ENCODE measurements around the gene CAMTA1.

The CAMTA1 gene

GRCh38 chr1:7448986-7449385 lies 663.7 kb downstream of the CAMTA1 start:
- no peak for DNase-seq

- no peak for DNase-seq
These were observed 664.5 kb downstream of the CAMTA1 start for GRCh38 chr1:7449750-7450149.

DNA sequence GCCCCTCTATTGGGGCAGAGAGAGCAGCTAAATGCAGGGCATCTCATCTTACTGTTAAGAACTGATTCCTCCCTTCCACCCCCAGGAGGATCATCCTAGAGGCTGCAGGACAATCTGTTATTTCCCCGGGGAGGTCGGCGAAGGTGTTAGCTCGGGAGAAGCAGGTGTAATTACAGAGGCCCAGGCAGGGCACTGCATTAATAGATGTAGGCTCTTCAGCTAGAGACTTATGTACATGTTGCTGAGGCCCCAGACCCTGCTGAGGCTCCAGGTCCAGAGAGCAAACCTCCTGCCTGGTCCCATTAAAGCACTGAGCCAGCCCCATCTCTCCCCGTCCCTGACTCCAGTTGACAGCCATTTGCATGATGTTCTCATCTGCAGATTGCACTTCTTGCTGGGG lies 665.6 kb downstream of the CAMTA1 start:
- DNase-seq = peak in 1 of 2 experiments; percentile 57

GRCh38 chr1:7453038-7453437 lies 667.8 kb downstream of the CAMTA1 start:
- DNase-seq = no peak

DNA sequence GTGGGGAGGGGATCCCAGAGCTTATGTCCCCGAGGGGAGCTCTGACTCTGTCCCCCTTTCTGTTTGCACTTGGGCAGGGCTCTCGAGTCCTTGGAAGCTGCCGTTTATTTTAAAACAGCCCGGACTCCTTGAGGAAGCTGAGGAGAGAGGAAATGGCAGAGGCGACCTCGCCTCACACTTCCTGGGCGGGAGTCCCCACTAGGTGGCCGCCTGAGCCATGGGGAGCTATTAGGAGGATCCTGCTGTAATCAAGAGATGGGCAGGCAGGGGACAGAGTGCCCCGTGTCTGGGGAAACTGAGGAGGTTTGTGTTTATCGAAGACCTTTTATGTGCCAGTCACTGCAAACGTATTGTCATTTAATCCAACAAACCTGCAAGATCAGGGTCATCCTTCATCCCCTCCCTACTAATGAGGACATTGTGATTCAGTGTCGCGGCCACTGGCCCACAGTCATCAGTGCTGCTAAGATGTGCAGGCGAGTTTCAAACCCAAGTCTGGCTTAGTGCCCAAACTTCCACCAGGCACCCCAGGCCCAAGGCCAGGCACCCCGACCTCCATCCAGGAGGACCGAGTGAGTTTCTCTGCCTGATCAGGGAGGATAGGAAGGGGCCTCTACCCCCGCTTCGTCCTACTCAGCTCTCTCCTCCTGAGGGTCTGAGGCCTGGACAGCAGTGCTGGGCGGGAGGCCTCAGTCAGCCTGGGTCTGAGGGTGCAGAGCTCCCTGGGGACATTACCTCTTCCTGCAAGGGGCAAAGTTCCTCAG lies 669.0 kb downstream of the CAMTA1 start:
- peak in 1 of 2 experiments; percentile 32 for DNase-seq

GRCh38 chr1:7454895-7455784 lies 669.9 kb downstream of the CAMTA1 start:
- DNase-seq = peak in 1 of 2 experiments; percentile 27

DNA sequence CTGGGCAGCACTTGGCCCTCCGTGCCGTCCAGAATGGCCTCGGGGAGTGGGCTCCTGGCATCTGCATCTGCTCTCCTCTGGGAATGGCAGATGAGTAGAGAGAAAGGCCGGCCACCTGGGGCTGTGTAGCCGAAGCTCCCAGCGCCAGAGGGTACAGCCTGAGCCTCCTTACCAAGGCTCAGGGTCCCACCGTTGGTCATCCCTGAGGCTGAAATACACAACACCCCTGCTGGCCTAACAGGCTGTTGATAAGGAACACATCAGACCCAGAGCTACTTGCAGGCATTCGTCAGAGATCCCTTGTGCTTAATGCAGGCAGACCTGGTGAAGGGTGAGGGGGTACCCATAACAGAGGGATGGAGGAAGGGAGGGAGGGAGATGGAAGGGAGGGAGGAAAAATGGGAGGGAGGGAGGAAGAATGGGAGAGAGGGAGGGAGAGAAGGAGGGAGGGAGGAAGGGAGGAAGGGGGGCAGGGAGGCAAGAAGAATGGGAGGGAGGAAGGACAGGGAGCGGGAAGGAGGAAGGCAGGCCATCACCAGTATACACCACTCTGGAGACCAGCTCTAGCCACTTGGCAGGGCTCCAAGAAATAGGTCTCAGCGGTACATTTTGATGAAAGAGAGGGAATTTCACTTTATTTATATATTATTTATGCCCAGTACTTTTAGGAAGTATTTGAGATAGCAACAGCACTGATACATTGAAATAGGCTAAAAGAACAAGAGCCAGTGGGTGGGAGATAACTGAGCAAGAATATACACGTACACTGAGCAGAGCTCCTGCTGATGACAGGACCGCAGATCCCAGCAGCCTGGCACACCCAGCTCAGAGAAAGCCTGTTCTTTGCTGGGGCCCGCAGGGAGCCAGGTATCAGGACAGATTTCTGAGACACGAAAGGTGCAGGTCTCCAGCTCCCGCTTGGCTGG lies 670.8 kb downstream of the CAMTA1 start:
- no peak for DNase-seq

DNA sequence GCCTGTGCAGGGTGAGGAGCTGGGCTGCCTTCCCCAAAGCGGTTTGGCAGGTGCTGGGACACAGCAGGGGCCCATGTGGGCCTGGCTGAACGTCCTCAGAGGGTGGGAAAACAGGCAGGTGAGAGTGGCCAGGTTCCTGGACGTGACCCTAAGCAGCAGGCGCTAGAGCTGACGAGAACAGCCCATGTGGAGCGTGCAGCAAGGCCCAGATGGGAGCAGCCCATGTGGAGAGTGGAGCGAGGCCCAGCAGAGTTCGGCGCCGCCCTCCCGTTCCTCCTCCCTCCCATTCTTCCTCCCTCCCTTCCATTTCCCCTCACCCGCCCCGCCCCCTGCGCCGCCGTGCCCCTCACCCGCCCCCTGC lies 671.4 kb downstream of the CAMTA1 start:
- DNase-seq = no peak

GRCh38 chr1:7457811-7458210 lies 672.6 kb downstream of the CAMTA1 start:
- DNase-seq = no peak

- DNase-seq = no peak
These were observed 673.7 kb downstream of the CAMTA1 start for GRCh38 chr1:7458946-7459345.

DNA sequence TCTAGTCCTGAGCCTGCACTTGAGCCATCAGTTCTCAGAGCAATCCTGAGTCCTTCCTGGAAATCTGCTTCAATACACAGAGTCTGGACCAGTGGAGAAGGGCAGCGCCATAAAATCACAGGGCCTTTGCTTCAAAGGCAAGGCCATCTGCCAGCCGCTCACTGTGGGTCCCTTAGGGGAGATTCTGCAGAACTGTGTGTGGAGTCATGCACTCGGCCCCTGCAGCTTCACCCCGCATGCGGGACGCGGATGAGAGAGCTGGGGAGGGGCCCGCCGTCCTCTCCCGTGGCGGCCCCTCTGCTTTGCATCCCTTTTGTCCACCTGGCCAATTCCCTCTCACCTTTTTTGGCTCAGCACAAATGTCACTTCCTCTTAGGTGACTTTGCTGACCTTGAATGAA lies 674.7 kb downstream of the CAMTA1 start:
- no peak for DNase-seq

GRCh38 chr1:7460807-7461206 lies 675.6 kb downstream of the CAMTA1 start:
- DNase-seq = no peak

- DNase-seq = no peak
These were observed 677.4 kb downstream of the CAMTA1 start for GRCh38 chr1:7462617-7463016.

DNA sequence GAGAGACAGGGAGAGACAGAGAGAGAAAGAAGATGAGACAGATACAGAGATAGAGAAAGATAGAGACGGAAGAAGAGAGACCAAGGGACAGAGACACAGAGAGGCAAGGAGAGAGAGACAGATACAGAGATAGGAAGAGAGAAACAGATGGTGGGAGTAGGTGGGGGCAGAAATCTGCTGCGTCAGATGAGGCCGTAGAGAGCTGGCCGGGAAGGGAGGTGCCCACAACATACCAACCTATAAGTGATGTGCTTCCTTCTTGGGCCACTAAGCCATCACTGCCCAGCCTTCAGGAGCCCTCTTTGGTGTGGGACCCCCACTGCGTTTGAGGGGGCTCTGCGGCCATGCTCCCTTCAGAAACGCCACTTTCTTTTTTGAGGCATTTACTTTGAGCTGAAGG lies 678.3 kb downstream of the CAMTA1 start:
- no peak for DNase-seq

DNA sequence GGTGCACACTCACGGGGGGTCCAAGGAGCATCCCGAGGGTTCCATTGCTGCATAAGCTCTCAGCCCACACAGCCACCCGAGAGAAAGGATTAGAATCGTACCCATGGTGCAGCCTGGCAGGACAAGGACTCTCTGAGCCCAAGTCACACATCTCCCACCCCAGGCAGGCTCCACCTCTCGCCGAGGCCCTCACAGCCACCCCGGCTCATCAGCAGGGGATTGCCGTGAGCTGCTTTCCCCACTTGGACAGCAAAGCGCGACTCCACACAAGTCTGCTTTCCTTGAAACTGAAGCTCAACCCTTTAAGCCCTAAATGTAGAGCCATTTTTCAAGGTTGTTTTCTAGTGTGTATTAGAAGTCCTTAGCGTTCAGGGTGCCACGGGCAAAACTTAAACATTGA lies 679.5 kb downstream of the CAMTA1 start:
- no peak for DNase-seq

DNA sequence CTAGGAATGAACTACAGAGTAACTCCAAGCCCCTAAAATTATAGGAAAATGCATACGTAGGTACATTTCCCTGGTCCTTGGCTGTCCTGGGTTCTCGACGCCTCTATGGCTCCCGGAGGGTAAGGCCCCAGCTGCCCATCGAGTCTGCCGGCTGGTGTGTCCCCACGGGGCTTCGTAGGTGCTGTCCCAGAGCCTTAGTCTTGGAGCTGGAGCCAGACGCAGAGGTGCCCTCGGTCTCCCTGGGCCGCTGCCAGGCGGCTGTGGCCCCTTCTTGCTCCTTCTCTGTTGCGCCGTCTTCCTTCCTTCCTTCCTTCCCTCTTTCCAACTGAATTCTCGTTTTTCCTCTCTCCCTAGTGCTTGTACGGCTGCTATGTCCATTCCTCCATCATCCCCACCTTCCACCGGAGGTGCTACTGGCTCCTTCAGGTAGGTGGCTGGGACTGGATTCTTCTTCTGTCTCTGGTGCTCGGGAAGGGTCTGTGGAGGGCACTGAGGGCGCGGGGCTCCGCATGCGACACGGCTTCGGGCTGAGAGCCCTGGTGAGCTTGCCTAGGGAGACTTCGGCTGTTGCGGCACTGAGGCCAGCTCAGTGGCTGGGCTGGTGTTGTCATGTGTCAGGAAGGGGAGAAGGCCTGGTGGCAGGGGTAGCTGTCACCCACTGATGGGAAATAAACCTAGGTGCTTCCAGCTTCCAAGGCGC lies 682.4 kb downstream of the CAMTA1 start:
- DNase-seq = no peak

GRCh38 chr1:7468248-7468647 lies 683.0 kb downstream of the CAMTA1 start:
- DNase-seq = no peak

DNA sequence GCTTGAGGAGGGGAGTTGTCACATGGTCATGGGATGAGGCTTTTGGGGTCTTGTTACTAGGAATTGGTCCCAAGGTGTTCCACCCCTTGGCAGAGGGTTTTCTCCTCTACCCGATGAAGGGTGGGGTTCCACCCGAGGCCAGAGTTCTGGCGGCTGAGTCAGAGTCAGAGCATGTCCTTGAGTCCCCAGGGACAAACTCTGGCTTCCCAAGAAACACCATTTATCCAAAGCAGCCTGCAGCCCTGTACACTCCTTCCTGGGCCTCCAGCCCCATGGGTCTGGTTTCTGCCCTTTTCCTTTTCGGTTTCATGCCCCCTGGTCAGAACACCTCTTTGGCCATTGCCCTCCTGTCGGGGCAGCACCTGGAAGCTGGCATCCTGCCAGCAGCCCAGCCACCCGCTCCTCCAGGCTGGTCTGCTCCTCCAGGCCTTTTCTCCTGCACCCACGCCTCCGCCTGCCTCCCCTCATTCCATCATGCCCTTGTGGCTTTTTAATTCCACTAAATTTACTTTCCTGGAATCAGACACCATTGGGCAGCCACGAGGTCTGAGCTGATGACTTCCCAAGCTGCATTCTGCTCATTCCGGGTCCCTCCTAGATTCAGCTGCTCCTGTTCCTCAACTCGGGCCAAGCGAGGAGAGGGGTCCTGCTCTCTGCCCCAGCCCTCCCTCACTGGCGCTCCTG lies 684.1 kb downstream of the CAMTA1 start:
- no peak for DNase-seq

DNA sequence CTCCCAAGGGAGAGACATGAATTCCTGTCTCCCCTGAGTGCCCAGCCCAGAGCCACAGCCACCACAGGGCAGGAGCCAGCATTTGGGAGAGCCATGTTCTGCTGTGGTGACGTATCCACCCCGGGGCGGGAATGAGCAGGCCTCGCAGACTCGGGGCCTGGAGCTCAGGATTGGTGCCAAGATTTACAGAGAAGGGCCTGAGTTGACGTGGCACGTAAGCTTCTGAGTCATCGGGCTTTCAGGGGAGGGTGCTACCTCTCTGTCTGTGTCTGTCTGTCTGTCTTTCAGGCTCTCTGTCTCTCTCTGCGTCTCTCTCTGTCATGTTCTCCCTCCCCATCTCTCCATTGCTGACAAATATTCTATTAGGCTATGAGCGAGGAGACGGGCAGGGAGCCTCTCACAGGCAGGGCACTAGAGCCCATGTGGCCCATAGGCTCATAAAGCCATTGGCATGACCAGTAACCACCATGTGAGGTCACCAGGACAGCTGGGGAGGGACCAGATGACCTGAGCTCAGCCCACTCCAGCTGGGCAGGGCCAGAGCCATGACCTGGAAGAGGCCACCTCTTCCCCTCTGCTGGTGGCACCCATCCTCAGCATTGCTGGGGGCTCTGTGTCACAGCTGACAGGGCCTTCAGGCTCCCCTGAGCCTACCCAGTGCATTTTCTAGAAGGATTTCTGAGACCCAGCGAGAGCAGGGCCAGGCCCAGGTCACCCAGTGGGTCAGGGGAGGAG lies 685.8 kb downstream of the CAMTA1 start:
- DNase-seq = no peak

- DNase-seq = no peak
These were observed 686.6 kb downstream of the CAMTA1 start for GRCh38 chr1:7471836-7472235.
